Ishikawa (cell line): ENCODE results near the gene ESAM.

ENCODE experiments used
- CEBPB ChIP-seq: IDR thresholded peaks from 2 replicates; pipeline ENCODE4 v1.6.1; 2012
- CREB1 ChIP-seq: IDR thresholded peaks from 2 replicates; pipeline ENCODE4 v1.6.1; 2012; ENCODE audit warnings: low read depth
- EGR1 ChIP-seq: IDR thresholded peaks from 2 replicates; pipeline ENCODE4 v1.6.1; 2012
- EP300 ChIP-seq: IDR thresholded peaks from 2 replicates; pipeline ENCODE4 v1.6.1; 2012; ENCODE audit warnings: borderline replicate concordance
- FOXM1 ChIP-seq: IDR thresholded peaks from 2 replicates; pipeline ENCODE4 v1.6.1; 2012; ENCODE audit warnings: low read depth, borderline replicate concordance
- MAX ChIP-seq: IDR thresholded peaks from 2 replicates; pipeline ENCODE4 v1.6.1; 2012
- NFIC ChIP-seq: IDR thresholded peaks from 2 replicates; pipeline ENCODE4 v1.6.1; 2012
- RAD21 ChIP-seq: IDR thresholded peaks from 2 replicates; pipeline ENCODE4 v1.6.1; 2012; ENCODE audit warnings: low read depth
- REST ChIP-seq: IDR thresholded peaks from 2 replicates; pipeline ENCODE4 v1.6.1; 2012; ENCODE audit warnings: low read depth, mild to moderate bottlenecking
- TAF1 ChIP-seq: IDR thresholded peaks from 2 replicates; pipeline ENCODE4 v1.6.1; 2012; ENCODE audit warnings: low read depth, mild to moderate bottlenecking
- TCF12 ChIP-seq: IDR thresholded peaks from 2 replicates; pipeline ENCODE4 v1.6.1; 2012; ENCODE audit warnings: low read depth
- TEAD4 ChIP-seq: IDR thresholded peaks from 2 replicates; pipeline ENCODE4 v1.6.1; 2012
- USF1 ChIP-seq: IDR thresholded peaks from 2 replicates; pipeline ENCODE4 v1.6.1; 2012
- YY1 ChIP-seq: IDR thresholded peaks from 2 replicates; pipeline ENCODE4 v1.6.1; 2012; ENCODE audit warnings: low read depth
- ZBTB7A ChIP-seq: IDR thresholded peaks from 2 replicates; pipeline ENCODE4 v1.6.1; 2012; ENCODE audit warnings: low read depth

The ESAM gene

GRCh38 chr11:124725719-124726105, 36.4 kb downstream of the ESAM start:
- no peak for TF ChIP-seq TEAD4

- TF ChIP-seq TAF1 (no peak), EP300 (no peak), TEAD4 (no peak), YY1 (no peak), NFIC (no peak), ZBTB7A (no peak), EGR1 (no peak), MAX (no peak), TCF12 (no peak), CEBPB (no peak), CREB1 (no peak), FOXM1 (no peak), REST (no peak), USF1 (no peak), RAD21 (no peak)
These were observed 36.9 kb downstream of the ESAM start for GRCh38 chr11:124724979-124725718.

GRCh38 chr11:124722176-124722575, 39.9 kb downstream of the ESAM start:
- no peak for TF ChIP-seq EGR1
- no peak for TF ChIP-seq USF1

GRCh38 chr11:124719534-124719933, 42.6 kb downstream of the ESAM start:
- TF ChIP-seq REST (no peak), EGR1 (no peak), YY1 (no peak), TEAD4 (no peak), MAX (no peak), TCF12 (no peak), CEBPB (no peak), NFIC (no peak), USF1 (no peak), EP300 (no peak), RAD21 (no peak), ZBTB7A (no peak), TAF1 (no peak), CREB1 (no peak), FOXM1 (no peak)

GRCh38 chr11:124718801-124719200, 43.3 kb downstream of the ESAM start:
- TF ChIP-seq EP300 (no peak), YY1 (no peak), ZBTB7A (no peak), TEAD4 (no peak), TCF12 (no peak), FOXM1 (no peak), NFIC (no peak)
